ENCODE data around the gene EPC1.
"Not testable (repeated sequence)": the region's sequence is repeated elsewhere in the genome, so short reads cannot be mapped to it uniquely, and the experiment has no call there.

The EPC1 gene, protein sequence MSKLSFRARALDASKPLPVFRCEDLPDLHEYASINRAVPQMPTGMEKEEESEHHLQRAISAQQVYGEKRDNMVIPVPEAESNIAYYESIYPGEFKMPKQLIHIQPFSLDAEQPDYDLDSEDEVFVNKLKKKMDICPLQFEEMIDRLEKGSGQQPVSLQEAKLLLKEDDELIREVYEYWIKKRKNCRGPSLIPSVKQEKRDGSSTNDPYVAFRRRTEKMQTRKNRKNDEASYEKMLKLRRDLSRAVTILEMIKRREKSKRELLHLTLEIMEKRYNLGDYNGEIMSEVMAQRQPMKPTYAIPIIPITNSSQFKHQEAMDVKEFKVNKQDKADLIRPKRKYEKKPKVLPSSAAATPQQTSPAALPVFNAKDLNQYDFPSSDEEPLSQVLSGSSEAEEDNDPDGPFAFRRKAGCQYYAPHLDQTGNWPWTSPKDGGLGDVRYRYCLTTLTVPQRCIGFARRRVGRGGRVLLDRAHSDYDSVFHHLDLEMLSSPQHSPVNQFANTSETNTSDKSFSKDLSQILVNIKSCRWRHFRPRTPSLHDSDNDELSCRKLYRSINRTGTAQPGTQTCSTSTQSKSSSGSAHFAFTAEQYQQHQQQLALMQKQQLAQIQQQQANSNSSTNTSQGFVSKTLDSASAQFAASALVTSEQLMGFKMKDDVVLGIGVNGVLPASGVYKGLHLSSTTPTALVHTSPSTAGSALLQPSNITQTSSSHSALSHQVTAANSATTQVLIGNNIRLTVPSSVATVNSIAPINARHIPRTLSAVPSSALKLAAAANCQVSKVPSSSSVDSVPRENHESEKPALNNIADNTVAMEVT

DNA sequence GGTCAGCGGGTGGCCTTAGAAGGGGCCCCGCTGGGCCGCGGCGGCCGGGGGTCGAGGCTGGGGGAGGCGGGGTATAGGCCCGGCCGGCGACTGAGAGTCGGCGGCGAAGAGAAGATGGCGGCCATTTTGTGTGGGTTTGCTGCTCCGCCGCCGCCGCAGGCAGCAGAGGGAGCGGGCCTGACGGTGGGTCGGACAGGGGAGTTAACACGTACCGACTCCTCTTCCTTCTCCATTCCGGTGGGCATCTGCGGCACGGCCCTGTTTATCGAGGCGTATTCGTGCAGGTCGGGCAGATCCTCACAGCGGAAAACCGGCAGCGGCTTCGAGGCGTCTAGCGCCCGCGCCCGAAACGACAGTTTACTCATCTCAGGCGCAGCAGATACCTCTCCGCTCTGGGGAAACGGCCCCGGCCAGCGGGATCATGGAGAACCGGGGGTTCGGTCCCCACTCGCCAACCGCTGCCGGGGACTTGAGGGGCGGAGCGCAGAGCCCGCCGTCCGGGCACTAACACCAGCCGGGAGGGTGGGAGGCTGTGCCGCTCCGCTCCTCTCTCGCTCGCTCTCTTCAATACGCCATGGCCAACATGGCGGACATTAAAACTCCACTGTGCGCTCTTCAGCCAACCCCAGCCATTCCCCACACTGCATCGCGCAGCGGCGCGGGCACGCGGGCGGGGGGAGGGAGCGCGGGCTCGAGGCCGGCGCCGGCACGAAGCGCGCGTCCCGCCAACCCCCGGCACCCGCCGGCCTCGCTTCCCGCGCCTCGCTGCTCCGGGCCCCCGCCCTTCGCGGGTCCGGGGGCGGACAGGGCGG, at the start of gene EPC1:
TSS of gene EPC1 (minus strand) at position 608 of the 812 bp plus-strand sequence. CDS start at position 365, 243 bp downstream.
- DNase-seq: peak; percentile 88

GRCh38 chr10:32393911-32394310, 47.0 kb upstream of the EPC1 start:
- DNase-seq: no peak

DNA sequence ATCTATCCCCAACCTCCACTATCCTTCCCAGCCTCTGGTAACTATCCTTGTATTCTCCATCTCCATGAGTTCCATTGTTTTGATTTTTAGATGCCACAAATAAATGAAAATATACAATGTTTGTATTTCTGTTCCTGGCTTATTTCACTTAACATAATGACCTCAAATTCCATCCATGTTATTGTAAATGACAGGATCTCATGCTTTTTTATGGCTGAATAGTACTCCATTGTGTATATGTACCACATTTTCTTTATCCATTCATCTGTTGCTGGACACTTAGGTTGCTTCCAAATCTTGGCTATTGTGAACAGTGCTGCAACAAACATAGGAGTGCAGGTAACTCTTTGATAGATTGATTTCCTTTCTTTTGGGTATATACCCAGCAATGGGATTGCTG, 45.3 kb upstream of the EPC1 start:
- DNase-seq: not testable (repeated sequence)

- no peak for DNase-seq
These were observed 43.2 kb upstream of the EPC1 start for GRCh38 chr10:32390193-32390592.

GRCh38 chr10:32388258-32389027, 41.5 kb upstream of the EPC1 start:
- DNase-seq: no peak

DNA sequence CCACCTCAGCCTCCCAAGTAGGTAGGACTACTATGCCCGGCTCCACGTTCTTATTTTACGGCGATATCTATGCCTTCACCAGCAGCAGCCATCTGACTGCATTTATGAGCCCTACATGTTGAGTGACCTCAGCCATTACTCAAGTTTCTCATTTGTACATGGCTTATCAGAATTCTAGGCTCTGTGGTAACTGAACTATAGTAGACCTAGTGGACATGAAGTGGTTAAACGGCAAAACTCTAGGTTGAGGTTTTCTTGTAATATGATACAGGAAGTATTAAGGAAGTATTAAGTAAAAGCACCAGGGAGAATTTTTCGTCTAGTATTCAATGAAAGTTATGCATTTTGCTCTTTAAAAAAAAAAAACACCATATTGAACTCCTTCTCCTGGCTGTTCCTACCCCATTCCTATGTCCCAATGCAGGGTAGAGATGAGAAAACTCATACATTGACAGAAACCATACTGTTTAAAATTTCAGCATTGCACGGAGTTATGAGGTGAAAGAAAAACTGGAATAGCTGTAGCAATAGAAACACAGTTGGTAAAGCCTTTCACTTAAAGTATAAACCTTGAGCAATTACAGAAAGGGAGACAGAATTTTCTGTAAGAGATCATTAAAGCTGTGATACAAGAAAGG, 39.8 kb upstream of the EPC1 start:
- DNase-seq: no peak

GRCh38 chr10:32384171-32384570, 37.2 kb upstream of the EPC1 start:
- DNase-seq: no peak

DNA sequence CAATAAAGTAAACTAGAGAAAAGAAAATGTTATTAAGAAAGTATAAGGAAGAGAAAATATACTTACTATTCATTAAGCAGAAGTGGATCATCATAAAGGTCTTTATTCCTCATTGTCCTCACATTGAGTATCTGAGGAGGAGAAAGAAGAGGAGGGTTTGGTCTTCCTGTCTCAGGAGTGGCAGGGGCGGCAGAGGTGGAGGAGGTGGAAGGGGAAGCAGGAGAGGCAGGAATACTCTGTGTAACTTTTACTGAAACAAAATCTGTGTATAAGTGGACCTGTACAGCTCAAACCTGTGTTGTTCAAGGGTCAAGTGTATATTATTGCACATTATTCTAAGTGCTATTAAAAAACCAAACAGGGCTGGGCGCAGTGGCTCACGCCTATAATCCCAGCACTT, 34.2 kb upstream of the EPC1 start:
- no peak for DNase-seq

GRCh38 chr10:32379950-32380551, 33.1 kb upstream of the EPC1 start:
- DNase-seq: no peak

GRCh38 chr10:32379318-32379949, 32.5 kb upstream of the EPC1 start:
- no peak for DNase-seq

DNA sequence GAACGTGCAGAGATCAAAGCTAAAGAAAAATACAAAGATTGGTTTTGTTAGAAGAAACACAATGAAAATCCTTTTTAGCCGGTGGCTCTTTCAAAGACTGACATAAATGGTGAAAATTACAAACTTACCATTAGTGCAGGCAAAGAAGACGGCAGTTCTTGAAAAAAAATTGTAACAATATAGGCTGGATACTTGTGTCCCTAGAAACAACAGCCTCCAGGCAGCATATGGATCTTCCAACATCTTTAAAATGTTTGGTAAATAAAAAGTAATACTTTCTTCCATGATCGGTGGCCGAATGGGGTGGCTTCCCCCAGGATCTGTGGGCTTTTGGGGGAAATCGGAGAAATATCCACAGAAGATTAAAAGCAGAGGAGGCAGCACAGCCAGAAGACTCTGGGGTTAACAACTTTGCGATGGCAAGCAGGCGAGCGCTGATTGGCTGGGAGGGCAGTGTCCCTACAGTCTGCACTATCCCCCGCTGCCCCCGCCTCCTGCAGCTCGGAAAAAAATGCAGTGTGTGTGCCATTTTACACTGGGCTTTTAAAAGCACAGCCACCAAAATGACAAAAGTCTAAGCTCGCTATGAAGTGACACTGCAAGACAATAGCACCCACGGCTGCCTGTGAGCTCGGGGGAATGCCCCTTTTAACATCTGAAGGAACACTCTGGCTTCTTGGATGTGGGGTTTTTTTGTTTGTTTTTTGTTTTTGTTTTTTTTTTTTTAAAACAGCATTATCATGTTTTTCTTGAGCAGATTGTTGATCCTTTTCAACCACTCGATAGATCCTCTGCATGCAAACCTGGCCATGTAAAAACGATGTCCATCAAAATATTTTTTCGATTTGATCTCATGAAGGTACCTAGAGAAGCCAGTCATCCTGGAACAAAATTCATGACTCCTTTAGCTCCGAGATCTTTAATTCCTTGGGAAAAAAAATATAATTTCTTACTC, 31.7 kb upstream of the EPC1 start:
- DNase-seq: peak; percentile 93

DNA sequence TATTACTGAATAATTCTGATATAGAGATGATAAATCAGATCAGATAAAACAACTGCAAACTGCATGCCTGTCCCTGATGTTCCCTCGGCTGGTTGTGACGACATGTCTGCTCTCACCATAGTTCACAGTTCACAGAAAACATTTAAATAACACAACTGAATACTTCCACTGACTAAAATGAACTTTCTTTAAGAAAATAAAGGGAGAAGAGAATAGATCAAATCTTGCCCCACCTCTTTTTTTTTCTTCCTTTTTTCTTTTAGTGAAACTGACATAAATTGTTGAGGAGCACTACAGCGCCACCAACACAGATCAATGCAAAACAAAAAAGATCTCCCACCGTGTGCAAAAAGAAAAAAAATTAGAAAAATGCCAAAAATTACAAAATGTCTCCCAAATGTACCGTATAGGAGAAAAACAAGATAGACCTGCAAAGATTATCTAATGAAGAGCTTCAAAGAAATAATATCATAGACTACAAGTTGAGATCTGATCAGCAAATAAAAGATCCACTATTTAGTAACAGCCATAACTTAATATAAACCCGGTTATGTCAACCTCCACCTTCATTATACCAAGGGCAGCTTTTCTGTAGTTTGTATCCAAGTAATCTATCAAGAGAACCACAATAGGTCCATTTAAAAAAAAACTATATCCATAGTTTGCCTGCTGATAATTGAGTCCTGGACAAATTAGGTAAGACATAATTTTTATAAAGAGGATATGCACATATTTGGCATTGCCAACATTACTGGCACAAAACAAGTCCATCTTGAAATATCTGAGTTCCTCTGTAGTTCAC, 30.7 kb upstream of the EPC1 start:
- DNase-seq: no peak

- DNase-seq: no peak
These were observed 29.8 kb upstream of the EPC1 start for GRCh38 chr10:32376771-32377170.

DNA sequence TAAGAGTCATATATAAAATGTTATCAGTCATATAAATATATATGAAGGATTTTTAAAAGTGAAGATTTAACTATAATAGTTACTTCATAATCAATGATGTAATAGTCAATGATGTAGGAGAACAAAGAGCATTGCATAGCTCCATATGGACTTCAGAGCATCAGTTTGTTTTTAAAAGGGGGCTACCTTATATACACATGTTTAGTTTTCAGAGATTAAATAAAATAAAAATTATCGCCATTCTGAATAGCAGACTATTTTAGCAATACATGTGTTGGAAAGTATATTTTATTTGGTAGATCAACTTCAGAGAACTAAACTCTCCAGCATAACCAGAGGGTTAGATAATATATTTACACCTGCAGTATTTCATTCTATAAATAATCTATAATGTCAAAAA, 29.1 kb upstream of the EPC1 start:
- no peak for DNase-seq

- no peak for DNase-seq
These were observed 28.7 kb upstream of the EPC1 start for GRCh38 chr10:32375631-32376030.

- DNase-seq: no peak
These were observed 27.6 kb upstream of the EPC1 start for GRCh38 chr10:32374605-32375004.

GRCh38 chr10:32373496-32373895, 26.5 kb upstream of the EPC1 start:
- no peak for DNase-seq

- no peak for DNase-seq
These were observed 26.1 kb upstream of the EPC1 start for GRCh38 chr10:32373031-32373430.
